SK-N-MC (cell line): ENCODE results near the gene ATP10B.

Experiments
- EZH2 ChIP-seq: fragments of 200-600 bp; sonication (generic); IDR thresholded peaks from one replicate; pipeline ENCODE4 v1.6.1; 2017; ENCODE audit warnings: antibody characterized with exemption
- POLR2AphosphoS5 ChIP-seq: IDR thresholded peaks from 2 replicates; pipeline ENCODE4 v1.6.1; 2012; ENCODE audit warnings: mild to moderate bottlenecking, low read depth, low read length, borderline replicate concordance

DNA sequence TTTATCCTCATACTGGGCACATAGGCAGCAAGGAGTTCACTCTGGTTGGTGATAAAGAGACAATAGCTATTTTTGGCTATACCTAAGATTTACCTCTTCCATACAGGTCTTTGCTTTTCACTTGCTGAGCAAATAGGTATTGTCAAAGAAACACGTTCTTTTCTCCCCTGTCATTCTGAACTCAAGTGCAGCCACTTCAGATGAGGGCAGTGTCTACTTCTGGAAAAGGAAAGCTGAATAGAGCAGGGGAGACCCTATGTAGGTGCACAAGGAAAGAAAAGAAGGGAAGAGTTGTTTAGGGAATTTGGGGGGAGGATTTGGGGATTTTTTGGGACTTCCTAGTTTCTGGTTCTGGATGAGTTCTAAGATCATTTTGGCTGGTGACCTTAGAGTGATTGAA, 109.6 kb downstream of the ATP10B start:
- no peak for TF ChIP-seq POLR2AphosphoS5
- TF ChIP-seq EZH2, result no peak
